HepG2 (cell line): ENCODE measurements around the gene EFNA2. TPM values are rescaled to one million over a fixed set of nuclear protein-coding genes. Genes with fewer than 3 reads are reported as not detected.

Experiments used
- AHDC1 ChIP-seq: sonication (generic); formaldehyde crosslinking; IDR thresholded peaks from 2 replicates; pipeline ENCODE4 v1.5.1; 2020; ENCODE audit warnings: mild to moderate bottlenecking, missing genetic modification reagents, borderline replicate concordance
- BCLAF1 ChIP-seq: fragments of 450-650 bp; IDR thresholded peaks from 2 replicates; pipeline ENCODE4 v1.6.1; 2017; ENCODE audit warnings: mild to moderate bottlenecking
- IRX3 ChIP-seq: sonication (generic); formaldehyde crosslinking; IDR thresholded peaks from 2 replicates; pipeline ENCODE4 v1.8.1; 2023; ENCODE audit warnings: mild to moderate bottlenecking, low read depth, missing genetic modification reagents, borderline replicate concordance
- KLF13 ChIP-seq: sonication (generic); formaldehyde crosslinking; IDR thresholded peaks from 2 replicates; pipeline ENCODE4 v1.4.0; 2020; ENCODE audit warnings: mild to moderate bottlenecking, missing genetic modification reagents
- PAWR ChIP-seq: sonication (generic); formaldehyde crosslinking; IDR thresholded peaks from 2 replicates; pipeline ENCODE4 v1.4.0; 2020; ENCODE audit warnings: missing genetic modification reagents, mild to moderate bottlenecking, borderline replicate concordance
- SIX4 ChIP-seq: sonication (generic); formaldehyde crosslinking; IDR thresholded peaks from 2 replicates; pipeline ENCODE4 v1.4.0; 2020; ENCODE audit warnings: missing genetic modification reagents
- TBX2 ChIP-seq: sonication (generic); formaldehyde crosslinking; IDR thresholded peaks from 2 replicates; pipeline ENCODE4 v1.5.0; 2020; ENCODE audit warnings: missing genetic modification reagents, mild to moderate bottlenecking, borderline replicate concordance
- ZNF263 ChIP-seq: sonication (generic); formaldehyde crosslinking; IDR thresholded peaks from 2 replicates; pipeline ENCODE4 v1.4.0; 2020; ENCODE audit warnings: missing genetic modification reagents
- ZNF552 ChIP-seq: sonication (generic); formaldehyde crosslinking; IDR thresholded peaks from 2 replicates; pipeline ENCODE4 v1.9.0; 2022; ENCODE audit warnings: missing genetic modification reagents, mild to moderate bottlenecking, borderline replicate concordance
- ZNF75D ChIP-seq: sonication (generic); formaldehyde crosslinking; IDR thresholded peaks from 2 replicates; pipeline ENCODE4 v1.8.1; 2023; ENCODE audit warnings: missing genetic modification reagents, mild to moderate bottlenecking, borderline replicate concordance
- polyA plus RNA-seq, 8 experiments: library from polyadenylated mRNA; depleted of rRNA in 3 of 8; stranded (reverse) in 7 of 8; unstranded in 1 of 8; fragments of >200 nt; fragmentation: Illumina TruSeq in 4 of 8; extraction: Trizol in 4 of 8; gene quantifications; 2 replicates each; pipeline versions ENCODE4 v1.2.1 to v1.2.3, GENCODE V29; 2011 to 2016; ENCODE audit warnings: low read depth in 4 of 8, missing spikeins in 1 of 8, mixed read lengths in 1 of 8; ENCODE audit not compliant: insufficient read depth in 1 of 8
- total RNA-seq, 5 experiments: library from RNA; depleted of rRNA; stranded (reverse); fragments of >200 nt; fragmentation: Illumina TruSeq; extraction: Trizol; gene quantifications; 2 replicates each; pipeline ENCODE4 v1.2.3, GENCODE V29; 2016; ENCODE audit warnings: low read depth in 1 of 5
- TF ChIP-seq, protein P1 (sequence below), 2 experiments: sonication (generic) in 1 of 2; formaldehyde crosslinking in 1 of 2; IDR thresholded peaks; 2 replicates each; pipeline versions ENCODE4 v1.4.0 to v1.6.1; 2016 to 2020; ENCODE audit warnings: borderline replicate concordance in 1 of 2, low read depth in 1 of 2, mild to moderate bottlenecking in 1 of 2, missing genetic modification reagents in 1 of 2
- TF ChIP-seq, protein P2 (sequence below): sonication (generic); formaldehyde crosslinking; conservative IDR thresholded peaks from 2 replicates; pipeline ENCODE4 v1.4.0; 2020; ENCODE audit warnings: missing genetic modification reagents

The EFNA2 gene
- total and polyA plus RNA-seq, 2 of the 13 experiments (the other 11 are each of a cell fraction or from before 2014, with no cell fraction given), result 6.0 to 9.9 TPM

DNA sequence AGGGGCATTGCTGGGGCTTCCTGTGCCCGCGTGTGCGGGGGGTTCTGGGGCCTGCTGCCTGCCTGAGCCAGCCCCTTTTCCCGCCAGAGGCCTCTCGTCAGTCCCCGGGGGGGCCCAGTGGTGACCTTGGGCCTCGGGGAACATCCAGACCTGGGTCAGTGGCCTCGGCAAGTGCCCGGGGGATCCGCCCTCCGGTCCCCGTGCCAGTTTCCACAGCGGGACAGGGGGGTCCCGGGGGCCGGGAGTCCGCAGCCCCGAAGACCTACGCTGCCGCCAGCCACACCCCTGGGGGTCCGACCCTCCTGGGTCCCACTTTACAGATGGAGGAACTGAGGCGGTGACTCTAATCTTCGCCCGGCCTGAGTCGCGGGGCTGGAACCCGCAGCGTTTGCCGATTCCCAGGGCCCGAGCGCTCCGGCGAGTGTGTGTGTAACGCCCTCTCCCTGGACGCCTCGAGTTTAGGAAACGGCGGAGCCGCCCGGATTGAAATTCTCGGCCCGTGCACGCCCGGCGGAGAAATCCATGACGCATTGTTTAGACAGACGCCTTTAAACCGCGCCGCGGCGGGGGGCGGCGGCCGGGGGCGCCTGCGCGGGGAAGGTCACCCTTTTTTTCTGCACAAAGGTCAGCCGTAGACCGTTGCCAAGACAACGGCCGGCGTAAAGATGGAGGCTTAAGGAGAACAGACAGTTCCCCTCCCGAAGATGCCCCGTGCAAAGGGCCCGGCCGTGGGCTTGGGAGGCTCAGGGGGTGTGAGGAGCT is 39.3 kb downstream of the EFNA2 start (continued):
- TF ChIP-seq BCLAF1 (no peak), TBX2 (CRISPR knock-in tag) (peak; percentile 50), AHDC1 (CRISPR knock-in tag) (peak; percentile 43; the same call in 1 of the 2 replicates), PAWR (CRISPR knock-in tag) (no peak), ZNF552 (CRISPR knock-in tag) (peak; percentile 39; the same call in 1 of the 2 replicates), KLF13 (CRISPR knock-in tag) (no peak), ZNF263 (no peak), SIX4 (CRISPR knock-in tag) (no peak), ZNF75D (no peak), IRX3 (CRISPR knock-in tag) (no peak)
- TF ChIP-seq, protein P1, sequence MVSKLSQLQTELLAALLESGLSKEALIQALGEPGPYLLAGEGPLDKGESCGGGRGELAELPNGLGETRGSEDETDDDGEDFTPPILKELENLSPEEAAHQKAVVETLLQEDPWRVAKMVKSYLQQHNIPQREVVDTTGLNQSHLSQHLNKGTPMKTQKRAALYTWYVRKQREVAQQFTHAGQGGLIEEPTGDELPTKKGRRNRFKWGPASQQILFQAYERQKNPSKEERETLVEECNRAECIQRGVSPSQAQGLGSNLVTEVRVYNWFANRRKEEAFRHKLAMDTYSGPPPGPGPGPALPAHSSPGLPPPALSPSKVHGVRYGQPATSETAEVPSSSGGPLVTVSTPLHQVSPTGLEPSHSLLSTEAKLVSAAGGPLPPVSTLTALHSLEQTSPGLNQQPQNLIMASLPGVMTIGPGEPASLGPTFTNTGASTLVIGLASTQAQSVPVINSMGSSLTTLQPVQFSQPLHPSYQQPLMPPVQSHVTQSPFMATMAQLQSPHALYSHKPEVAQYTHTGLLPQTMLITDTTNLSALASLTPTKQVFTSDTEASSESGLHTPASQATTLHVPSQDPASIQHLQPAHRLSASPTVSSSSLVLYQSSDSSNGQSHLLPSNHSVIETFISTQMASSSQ (IDR thresholded peaks at IDR 0.05; ENCODE audit: low read depth), result no peak
- TF ChIP-seq, protein P1 (CRISPR knock-in tag; IDR thresholded peaks at IDR 0.05; ENCODE audit: borderline replicate concordance), result no peak; the same call in 1 of the 2 replicates
- TF ChIP-seq, protein P2, sequence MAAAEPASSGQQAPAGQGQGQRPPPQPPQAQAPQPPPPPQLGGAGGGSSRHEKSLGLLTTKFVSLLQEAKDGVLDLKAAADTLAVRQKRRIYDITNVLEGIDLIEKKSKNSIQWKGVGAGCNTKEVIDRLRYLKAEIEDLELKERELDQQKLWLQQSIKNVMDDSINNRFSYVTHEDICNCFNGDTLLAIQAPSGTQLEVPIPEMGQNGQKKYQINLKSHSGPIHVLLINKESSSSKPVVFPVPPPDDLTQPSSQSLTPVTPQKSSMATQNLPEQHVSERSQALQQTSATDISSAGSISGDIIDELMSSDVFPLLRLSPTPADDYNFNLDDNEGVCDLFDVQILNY (CRISPR knock-in tag), result 0 out of 2 replicates have a peak, but pooled peaks have one; percentile 37
